K562 (cell line): ENCODE measurements around the gene SLC6A13. TPM values are rescaled to one million over a fixed set of nuclear protein-coding genes. Genes with fewer than 3 reads are reported as not detected.

ENCODE experiments used
- CEBPG ChIP-seq, 3 experiments: fragments of 200-800 bp in 1 of 3; sonication (Bioruptor generic) in 1 of 3; sonication (generic) in 1 of 3; formaldehyde crosslinking in 1 of 3; IDR thresholded peaks in 2 of 3; conservative IDR thresholded peaks in 1 of 3; 2 replicates each; pipeline versions ENCODE4 v1.6.1 to v1.8.0; 2016 to 2022; ENCODE audit warnings: missing compliant biosample characterization in 2 of 3, missing genetic modification characterization in 2 of 3, mild to moderate bottlenecking in 1 of 3, missing genetic modification reagents in 1 of 3
- HDGF ChIP-seq: fragments of 450-650 bp; IDR thresholded peaks from 2 replicates; pipeline ENCODE4 v1.6.1; 2016
- MEF2A ChIP-seq: IDR thresholded peaks from 2 replicates; pipeline ENCODE4 v1.6.1; 2011; ENCODE audit warnings: low read depth, mild to moderate bottlenecking, low read length, moderate library complexity; ENCODE audit not compliant: control insufficient read depth
- MITF ChIP-seq: IDR thresholded peaks from 2 replicates; pipeline ENCODE4 v1.6.1; 2014; ENCODE audit warnings: antibody characterized with exemption
- PHF20 ChIP-seq: fragments of 450-650 bp; IDR thresholded peaks from 2 replicates; pipeline ENCODE4 v1.6.1; 2018; ENCODE audit not compliant: partially characterized antibody
- POLR2AphosphoS5 ChIP-seq: IDR thresholded peaks from 2 replicates; pipeline ENCODE4 v1.6.1; 2011; ENCODE audit warnings: mild to moderate bottlenecking, low read depth, low read length, moderate library complexity; ENCODE audit not compliant: control insufficient read depth, insufficient read depth
- RFX7 ChIP-seq: fragments of 250-450 bp; sonication (Bioruptor Pico); IDR thresholded peaks from 2 replicates; pipeline ENCODE4 v1.5.1; 2021; ENCODE audit warnings: mild to moderate bottlenecking
- SPI1 ChIP-seq: IDR thresholded peaks from 2 replicates; pipeline ENCODE4 v1.6.1; 2011; ENCODE audit warnings: low read depth, low read length, control low read depth, borderline replicate concordance
- SREBF1 ChIP-seq: fragments of 150-350 bp; IDR thresholded peaks from 2 replicates; pipeline ENCODE4 v1.6.1; 2014; ENCODE audit warnings: antibody characterized with exemption, low read depth, low read length, borderline replicate concordance
- ZNF143 ChIP-seq: sonication (generic); formaldehyde crosslinking; IDR thresholded peaks from 2 replicates; pipeline ENCODE4 v1.9.0; 2022; ENCODE audit warnings: mild to moderate bottlenecking, missing genetic modification reagents
- ZNF592 ChIP-seq: fragments of 450-650 bp; IDR thresholded peaks from 2 replicates; pipeline ENCODE4 v1.6.1; 2017; ENCODE audit warnings: antibody characterized with exemption, mild to moderate bottlenecking
- ZZZ3 ChIP-seq: fragments of 450-650 bp; IDR thresholded peaks from 2 replicates; pipeline ENCODE4 v1.6.1; 2016; ENCODE audit warnings: antibody characterized with exemption, mild to moderate bottlenecking, moderate library complexity
- polyA plus RNA-seq, 8 experiments: library from polyadenylated mRNA; depleted of rRNA in 4 of 8; stranded (reverse) in 5 of 8; unstranded in 3 of 8; fragments of >200 nt; fragmentation: Nextera tagmentation in 2 of 8; fragmentation: Illumina TruSeq in 1 of 8; extraction: Ambion mirVana in 2 of 8; extraction: Trizol in 1 of 8; gene quantifications; 2 replicates each; pipeline versions ENCODE4 v1.2.1 to v1.2.3, GENCODE V29; 2011 to 2014; ENCODE audit warnings: inconsistent platforms in 1 of 8, missing spikeins in 1 of 8
- total RNA-seq, 7 experiments: library from RNA; depleted of rRNA in 6 of 7; stranded (reverse); fragments of >200 nt in 6 of 7; fragmentation: Illumina TruSeq in 2 of 7; extraction: Trizol in 2 of 7; gene quantifications; 2 replicates each; pipeline versions ENCODE4 v1.2.1 to v1.2.3, GENCODE V29; 2011 to 2021; ENCODE audit warnings: low replicate concordance in 1 of 7
- TF ChIP-seq, protein P1 (sequence below): fragments of 150-350 bp; IDR thresholded peaks from 2 replicates; pipeline ENCODE4 v1.6.1; 2014; ENCODE audit warnings: low read depth, mild to moderate bottlenecking, low read length, borderline replicate concordance
- TF ChIP-seq, protein P2 (sequence below): sonication (generic); formaldehyde crosslinking; IDR thresholded peaks from 2 replicates; pipeline ENCODE4 v1.8.1; 2023; ENCODE audit warnings: mild to moderate bottlenecking, missing genetic modification reagents
- TF ChIP-seq, protein P3 (sequence below): sonication (generic); IDR thresholded peaks from 2 replicates; pipeline ENCODE4 v1.6.1; 2016

Gene SLC6A13
- total and polyA plus RNA-seq, 9 of the 15 experiments (the other 6 are each of a cell fraction or from before 2014, with no cell fraction given) = 0.06 to 0.33 (median 0.22) TPM; not detected in 4

GRCh38 chr12:291153-291723 is 28.6 kb upstream of the SLC6A13 start (continued):
- TF ChIP-seq, protein P1, sequence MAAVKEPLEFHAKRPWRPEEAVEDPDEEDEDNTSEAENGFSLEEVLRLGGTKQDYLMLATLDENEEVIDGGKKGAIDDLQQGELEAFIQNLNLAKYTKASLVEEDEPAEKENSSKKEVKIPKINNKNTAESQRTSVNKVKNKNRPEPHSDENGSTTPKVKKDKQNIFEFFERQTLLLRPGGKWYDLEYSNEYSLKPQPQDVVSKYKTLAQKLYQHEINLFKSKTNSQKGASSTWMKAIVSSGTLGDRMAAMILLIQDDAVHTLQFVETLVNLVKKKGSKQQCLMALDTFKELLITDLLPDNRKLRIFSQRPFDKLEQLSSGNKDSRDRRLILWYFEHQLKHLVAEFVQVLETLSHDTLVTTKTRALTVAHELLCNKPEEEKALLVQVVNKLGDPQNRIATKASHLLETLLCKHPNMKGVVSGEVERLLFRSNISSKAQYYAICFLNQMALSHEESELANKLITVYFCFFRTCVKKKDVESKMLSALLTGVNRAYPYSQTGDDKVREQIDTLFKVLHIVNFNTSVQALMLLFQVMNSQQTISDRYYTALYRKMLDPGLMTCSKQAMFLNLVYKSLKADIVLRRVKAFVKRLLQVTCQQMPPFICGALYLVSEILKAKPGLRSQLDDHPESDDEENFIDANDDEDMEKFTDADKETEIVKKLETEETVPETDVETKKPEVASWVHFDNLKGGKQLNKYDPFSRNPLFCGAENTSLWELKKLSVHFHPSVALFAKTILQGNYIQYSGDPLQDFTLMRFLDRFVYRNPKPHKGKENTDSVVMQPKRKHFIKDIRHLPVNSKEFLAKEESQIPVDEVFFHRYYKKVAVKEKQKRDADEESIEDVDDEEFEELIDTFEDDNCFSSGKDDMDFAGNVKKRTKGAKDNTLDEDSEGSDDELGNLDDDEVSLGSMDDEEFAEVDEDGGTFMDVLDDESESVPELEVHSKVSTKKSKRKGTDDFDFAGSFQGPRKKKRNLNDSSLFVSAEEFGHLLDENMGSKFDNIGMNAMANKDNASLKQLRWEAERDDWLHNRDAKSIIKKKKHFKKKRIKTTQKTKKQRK = no peak
- TF ChIP-seq SREBF1 = no peak
- TF ChIP-seq MEF2A = no peak
- TF ChIP-seq ZNF143 (CRISPR knock-in tag) = no peak
- TF ChIP-seq CEBPG (CRISPR knock-in tag; IDR thresholded peaks at IDR 0.05) = peak; percentile 58; the same call in 1 of the 2 replicates
- TF ChIP-seq CEBPG (tag; conservative IDR thresholded peaks at IDR 0.05 in 1 of 2, IDR thresholded peaks at IDR 0.05 in 1 of 2) = peak; percentile 30 to 88; a peak in 2 of 4 replicates
- TF ChIP-seq, protein P2, sequence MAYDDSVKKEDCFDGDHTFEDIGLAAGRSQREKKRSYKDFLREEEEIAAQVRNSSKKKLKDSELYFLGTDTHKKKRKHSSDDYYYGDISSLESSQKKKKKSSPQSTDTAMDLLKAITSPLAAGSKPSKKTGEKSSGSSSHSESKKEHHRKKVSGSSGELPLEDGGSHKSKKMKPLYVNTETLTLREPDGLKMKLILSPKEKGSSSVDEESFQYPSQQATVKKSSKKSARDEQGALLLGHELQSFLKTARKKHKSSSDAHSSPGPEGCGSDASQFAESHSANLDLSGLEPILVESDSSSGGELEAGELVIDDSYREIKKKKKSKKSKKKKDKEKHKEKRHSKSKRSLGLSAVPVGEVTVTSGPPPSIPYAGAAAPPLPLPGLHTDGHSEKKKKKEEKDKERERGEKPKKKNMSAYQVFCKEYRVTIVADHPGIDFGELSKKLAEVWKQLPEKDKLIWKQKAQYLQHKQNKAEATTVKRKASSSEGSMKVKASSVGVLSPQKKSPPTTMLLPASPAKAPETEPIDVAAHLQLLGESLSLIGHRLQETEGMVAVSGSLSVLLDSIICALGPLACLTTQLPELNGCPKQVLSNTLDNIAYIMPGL (CRISPR knock-in tag) = no peak
- no peak for TF ChIP-seq MITF
- TF ChIP-seq, protein P3, sequence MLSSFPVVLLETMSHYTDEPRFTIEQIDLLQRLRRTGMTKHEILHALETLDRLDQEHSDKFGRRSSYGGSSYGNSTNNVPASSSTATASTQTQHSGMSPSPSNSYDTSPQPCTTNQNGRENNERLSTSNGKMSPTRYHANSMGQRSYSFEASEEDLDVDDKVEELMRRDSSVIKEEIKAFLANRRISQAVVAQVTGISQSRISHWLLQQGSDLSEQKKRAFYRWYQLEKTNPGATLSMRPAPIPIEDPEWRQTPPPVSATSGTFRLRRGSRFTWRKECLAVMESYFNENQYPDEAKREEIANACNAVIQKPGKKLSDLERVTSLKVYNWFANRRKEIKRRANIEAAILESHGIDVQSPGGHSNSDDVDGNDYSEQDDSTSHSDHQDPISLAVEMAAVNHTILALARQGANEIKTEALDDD = peak; percentile 32; the same call in 1 of the 2 replicates
- TF ChIP-seq ZNF592 = no peak
- TF ChIP-seq ZZZ3 = no peak
- TF ChIP-seq POLR2AphosphoS5 = no peak
- no peak for TF ChIP-seq HDGF
- TF ChIP-seq RFX7 (CRISPR knock-in tag) = no peak
- TF ChIP-seq PHF20 = no peak
- no peak for TF ChIP-seq SPI1
